DMS53 treated with DMSO at 0.1 percent for 48 hours (cell line): ENCODE measurements around the gene KIF17.
A peak's percentile ranks its signal among the peaks of the same experiment; 100 is the strongest.

Source experiments
- DNase-seq: peaks from one replicate; lab custom pipeline; 2025; ENCODE audit not compliant: unreplicated experiment; lab: John Stamatoyannopoulos, UW

KIF17 gene

GRCh38 chr1:20717452-20718342 lies at the start of gene KIF17:
KIF17 (minus strand) TSS chr1:20718007; CDS start chr1:20717706, 301 bp downstream.
- DNase-seq, result peak; percentile 47

DNA sequence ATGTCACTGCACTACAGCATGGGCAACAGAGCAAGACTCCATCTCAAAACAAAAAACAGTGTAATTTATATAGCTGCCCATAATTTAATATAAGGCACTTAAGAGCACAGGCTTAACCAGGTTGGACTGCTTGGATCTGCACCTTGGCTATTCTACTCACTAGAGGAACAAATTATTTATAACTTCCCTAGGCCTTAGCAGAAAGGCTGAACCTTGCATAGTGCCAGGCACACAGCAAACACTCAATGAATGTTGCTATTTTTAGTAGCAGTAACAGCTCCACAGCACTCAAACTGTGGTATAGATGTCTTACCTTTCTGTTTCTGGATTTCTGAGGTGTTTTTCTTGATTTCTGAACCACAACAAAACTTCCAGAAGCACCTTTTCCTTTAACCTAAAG lies 49.5 kb upstream of the KIF17 start:
- DNase-seq, result no peak

GRCh38 chr1:20763417-20763816 lies 45.6 kb upstream of the KIF17 start:
- no peak for DNase-seq

DNA sequence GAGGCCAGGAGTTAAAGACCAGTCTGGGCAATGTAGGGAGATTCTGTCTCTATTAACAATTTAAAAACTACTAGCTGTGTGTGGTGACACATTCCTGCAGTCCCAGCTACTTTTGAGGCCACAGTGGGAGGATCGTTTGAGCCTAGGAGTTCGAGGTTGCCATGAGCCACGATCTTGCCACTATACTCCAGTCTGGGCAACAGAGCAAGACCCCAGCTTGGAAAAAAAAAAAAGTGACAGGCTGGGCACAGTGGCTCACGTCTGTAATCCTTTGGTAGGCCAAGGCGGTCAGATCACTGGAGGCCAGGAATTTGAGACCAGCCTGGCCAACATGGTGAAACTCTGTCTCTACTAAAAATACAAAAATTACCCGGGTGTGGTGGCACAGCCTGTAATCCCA lies 42.5 kb upstream of the KIF17 start:
- DNase-seq, result no peak

DNA sequence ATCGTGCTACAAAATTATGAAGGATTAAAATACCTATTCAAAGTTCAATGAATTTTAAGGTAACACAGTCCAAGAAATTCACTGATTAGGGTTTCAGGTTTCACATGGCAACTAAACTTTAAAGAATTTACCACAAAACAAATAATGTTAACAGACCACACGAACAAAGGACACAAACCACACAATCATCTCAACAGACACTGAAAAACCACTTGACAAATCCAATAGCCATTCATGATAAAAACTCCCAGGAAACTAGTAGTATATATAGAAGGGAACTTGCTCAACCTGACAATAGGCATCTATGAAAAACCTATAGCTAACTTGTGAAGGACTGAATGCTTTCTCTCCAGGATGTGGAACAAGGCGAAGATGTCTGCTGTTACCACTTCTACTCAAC lies 35.8 kb upstream of the KIF17 start:
- no peak for DNase-seq

DNA sequence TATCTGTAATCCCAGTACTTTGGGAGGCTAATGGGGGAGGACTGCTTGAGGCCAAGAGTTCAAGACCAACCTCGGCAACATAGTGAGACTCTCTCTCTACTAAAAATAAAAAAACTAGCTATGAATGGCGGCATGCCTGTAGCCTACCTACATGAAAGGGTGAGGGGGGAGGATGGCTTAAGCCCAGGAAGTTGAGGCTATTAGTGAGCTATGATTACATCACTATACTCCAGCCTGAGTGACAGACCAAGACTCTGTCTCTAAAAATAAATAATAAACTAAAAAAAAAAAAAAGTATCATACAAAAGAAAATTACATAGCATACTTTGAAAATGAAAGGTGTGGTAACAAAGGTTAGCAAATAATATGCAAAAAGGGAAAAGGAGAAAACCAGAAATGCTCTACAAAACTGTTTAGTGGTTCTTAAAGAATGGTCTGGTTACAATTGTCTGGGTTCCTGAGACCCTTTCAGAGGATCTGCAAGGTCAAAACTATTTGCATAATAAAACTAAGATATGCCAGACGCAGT lies 33.7 kb upstream of the KIF17 start:
- DNase-seq, result no peak

DNA sequence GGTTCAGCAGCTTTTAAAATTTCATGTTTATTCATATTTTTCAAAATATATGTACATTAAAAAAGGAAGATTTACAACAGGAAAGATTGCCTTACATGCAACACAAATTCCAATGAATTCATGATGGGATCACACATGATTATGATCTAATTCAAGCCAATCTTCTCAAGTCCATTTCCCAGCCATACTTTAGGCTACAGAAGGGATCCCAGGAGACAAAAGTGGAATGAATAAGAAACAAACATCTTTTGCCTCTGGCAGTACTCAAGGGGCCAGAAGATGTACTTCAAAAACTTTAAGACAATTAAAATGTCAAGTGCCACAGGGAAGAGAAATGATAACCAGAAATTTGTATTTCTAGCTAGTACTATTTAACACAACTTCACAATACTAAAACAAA lies 24.9 kb upstream of the KIF17 start:
- no peak for DNase-seq

- no peak for DNase-seq
These were observed 23.0 kb upstream of the KIF17 start for GRCh38 chr1:20740781-20741180.

DNA sequence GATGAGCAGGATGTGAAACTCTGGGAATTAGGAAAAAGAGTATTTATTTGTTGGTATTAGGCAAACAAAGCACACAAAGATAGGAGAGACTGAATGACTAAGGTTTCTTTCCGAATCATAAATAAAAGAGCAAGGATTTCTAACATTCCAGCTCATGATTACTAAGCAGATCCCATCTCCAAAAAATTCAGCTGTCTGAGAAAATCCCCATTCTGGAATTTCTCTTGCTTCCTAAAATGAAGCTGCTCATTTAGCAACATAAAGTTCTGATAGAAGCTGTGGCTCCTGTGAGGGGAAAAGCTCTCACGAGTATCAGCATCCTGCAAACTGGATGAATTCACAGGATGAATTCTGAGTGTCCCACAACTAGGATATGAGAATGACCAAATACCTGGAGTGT lies 21.4 kb upstream of the KIF17 start:
- no peak for DNase-seq

- no peak for DNase-seq
These were observed 17.8 kb upstream of the KIF17 start for GRCh38 chr1:20735581-20736111.

DNA sequence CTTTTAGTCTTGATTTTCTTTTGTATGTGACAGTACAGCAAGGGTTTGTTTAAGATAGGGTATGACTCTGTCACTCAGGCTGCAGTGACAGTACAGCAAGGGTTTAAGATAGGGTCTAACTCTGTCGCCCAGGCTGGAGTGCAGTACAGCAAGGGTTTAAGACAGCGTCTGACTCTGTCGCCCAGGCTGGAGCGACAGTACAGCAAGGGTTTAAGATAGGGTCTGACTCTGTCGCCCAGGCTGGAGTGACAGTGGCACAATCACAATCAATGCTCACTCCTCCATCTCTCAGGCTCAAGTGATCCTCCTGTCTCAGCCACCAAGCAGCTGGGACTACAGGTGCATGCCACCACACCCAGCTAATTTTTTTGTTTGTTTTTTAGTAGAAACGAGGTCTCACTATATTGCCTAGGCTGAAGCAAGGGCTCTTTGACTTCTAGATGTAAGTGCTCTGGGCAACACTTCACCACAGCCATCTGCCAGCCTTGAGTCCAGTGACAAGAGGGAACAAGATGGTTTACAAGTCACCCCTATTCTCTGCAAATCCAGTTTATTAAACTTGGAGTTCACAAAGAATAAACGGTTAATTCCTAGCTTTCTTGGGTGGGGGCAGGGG lies 15.7 kb upstream of the KIF17 start:
- no peak for DNase-seq

DNA sequence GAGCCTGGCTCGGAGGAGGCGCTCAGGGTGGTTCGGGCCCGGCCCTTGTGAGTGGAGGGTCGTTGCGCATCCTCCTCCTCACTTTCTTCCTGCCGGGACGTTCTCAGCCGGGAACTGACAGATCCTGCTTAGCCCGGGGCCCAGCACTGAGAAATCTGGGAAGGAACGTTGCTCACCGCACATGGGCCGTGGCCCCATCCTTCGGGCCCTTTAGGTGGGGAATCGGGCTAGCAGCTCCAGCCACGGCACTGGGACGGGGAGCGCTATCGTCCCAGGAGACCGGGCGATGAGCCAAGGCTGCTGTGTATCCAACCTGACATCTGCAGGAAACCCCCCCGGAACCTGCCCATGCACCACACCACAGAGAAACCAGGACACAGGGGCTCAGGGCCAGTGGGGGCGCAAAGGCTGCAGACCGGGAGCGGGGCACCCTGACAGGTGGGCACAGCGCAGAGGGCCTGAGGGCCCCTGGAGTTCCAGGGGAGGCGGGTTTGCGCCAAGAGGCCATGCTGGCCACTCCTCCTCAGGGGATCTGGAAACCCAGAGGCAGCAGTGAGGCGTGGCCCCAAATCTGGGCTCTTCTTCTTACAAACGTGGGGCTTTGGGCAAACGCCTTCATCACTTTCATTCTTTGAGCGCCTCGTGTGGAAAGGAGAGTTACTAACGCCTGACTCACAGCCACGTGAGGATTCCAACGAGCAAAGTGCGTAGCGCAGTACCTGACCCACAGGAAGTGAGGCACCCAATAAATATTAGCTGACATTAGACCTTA lies 15.0 kb upstream of the KIF17 start, which contains the start of gene SH2D5:
TSS of gene SH2D5 (minus strand) at position 116 of the 772 bp plus-strand sequence. CDS start 4,659 bp downstream, outside the sequence.
- DNase-seq, result peak; percentile 90

- no peak for DNase-seq
These were observed 14.3 kb upstream of the KIF17 start for GRCh38 chr1:20732071-20732587.

DNA sequence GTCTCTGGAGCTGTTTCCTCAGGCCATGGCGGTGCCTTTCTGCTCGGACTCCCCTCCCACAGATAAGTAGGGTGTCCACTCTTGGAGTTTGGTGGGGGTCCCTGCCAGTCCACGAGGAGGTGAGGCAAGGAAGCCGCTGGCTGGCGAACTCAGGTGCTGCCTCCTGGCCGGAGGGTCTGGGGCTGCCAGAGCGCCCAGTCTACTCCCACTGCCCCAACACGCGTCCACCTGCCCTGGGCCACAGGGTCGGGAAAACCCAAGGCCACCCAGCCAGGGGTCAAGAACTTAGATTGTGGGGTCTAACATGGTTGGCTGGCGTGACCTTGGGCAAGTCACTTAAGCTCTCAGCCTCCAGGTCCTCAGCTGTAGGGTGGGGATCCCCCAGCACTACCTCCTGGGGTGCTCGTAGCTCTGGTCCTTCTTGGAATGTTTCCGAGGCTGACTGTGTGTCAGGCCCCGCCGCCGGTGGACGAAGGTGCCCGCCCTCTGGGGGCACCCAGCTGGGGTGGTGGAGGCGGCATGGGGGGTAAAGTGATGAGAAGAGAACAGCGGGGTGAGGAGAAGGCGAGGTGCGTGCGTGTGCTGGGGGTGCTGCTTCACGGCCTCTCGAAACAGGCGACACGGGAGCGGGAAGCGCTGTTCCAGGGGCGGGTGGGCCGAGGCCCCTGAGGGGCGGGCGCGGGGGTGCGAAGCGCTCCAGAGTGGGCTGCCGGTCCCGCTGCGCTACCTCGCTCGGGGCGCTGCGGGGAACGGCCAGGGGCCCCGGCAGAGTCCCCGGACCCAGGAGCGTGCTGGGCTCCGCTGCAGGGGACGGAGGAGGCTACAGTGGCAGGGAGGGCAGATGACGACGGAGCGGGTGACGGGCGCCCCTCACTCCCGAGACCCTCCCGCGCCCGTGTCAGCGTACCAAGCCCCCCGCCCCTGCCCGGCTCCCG lies 13.5 kb upstream of the KIF17 start:
- no peak for DNase-seq

DNA sequence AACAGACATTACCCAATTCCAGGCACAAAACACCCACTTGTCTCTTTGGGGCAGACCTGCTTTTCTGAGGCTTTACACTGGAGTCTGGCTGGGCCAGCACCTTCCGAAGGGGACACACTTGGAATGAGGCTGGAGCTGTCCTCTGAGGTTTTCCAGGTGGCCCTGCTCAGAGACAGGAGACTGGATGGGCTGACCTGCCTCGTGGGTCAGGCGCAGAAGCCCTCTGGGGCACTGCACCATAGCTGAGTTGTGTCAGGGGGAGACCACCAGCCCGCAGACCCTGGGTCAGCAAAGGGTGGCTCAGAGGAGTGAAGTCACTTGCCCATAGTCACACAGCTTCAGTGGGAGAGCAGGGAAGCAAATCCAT lies 12.9 kb upstream of the KIF17 start:
- DNase-seq, result no peak

DNA sequence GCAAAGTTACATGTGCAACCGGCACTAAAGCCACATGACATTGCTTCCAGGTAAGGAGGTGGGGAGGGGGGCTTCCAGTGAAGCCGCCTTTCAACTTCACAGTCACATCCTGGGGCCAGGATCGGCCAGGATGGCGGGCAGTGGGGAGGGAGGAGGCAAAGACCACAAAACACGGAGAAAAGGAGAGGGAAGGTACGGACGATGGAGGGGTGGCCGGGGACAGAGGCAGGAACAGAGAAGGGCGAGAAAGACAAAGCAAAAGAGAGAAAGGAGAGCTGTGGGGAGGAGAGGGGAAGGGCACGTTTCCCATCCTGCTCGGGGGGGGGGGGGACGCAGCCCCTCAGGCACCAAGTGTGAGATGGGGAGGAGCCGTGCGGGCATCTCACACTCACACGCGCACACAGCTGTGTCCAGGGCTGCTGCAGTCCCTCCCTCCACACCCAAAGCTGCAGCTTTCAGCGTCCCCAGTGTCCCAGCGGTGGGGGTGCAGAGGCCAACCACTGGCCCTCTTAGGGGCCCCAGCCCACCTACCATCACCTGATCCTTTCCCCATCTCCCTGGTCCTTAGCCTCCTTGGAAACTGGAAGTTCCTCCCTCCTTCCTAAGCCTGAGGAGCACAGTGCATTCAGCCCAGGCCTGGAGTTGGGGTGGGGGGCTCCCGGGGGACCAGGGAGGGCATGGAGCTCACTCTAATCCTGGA lies 12.3 kb upstream of the KIF17 start:
- DNase-seq, result no peak

GRCh38 chr1:20729155-20729931 lies 11.5 kb upstream of the KIF17 start:
- DNase-seq, result no peak

GRCh38 chr1:20728371-20729154 lies 10.8 kb upstream of the KIF17 start:
- DNase-seq, result no peak
